B cell (primary cell): ENCODE results near the gene ASCL5. TPM values are rescaled to one million over a fixed set of nuclear protein-coding genes. Genes with fewer than 3 reads are reported as not detected.
A peak's percentile ranks its signal among the peaks of the same experiment; 100 is the strongest.

Source experiments
- ATAC-seq: fragments of 200-7000 bp; cut with Tn5 transposase; one replicate; pipeline ENCODE4 v1.10.0; 2021; ENCODE audit warnings: low read depth, mild to moderate bottlenecking, moderate number of reproducible peaks, moderate library complexity
- CTCF ChIA-PET: fragments of 350-600 bp; sonication (Branson Sonifier 250); formaldehyde crosslinking; loops from one replicate; lab custom pipeline; 2021; ENCODE audit warnings: antibody characterized with exemption, inconsistent platforms; lab: Charles Lee
- POLR2A ChIA-PET: fragments of 350-600 bp; sonication (Branson Sonifier 250); formaldehyde crosslinking; loops from one replicate; lab custom pipeline; 2021; ENCODE audit warnings: antibody characterized with exemption; lab: Charles Lee
- DNase-seq: peaks from one replicate; pipeline ENCODE4 v3.0.0; 2013
- H2AFZ ChIP-seq: 2 replicates; pipeline ENCODE4 v1.6.1; 2012; ENCODE audit warnings: mild to moderate bottlenecking, low read depth, low read length; ENCODE audit not compliant: insufficient read depth, poor library complexity, severe bottlenecking
- H3K27ac ChIP-seq, 2 donors: 1 replicate in 1 of 2; 2 replicates in 1 of 2; pipeline ENCODE4 v1.5.1; 2012 to 2013; ENCODE audit warnings: low read length in 2 of 2, mild to moderate bottlenecking in 2 of 2, moderate library complexity in 1 of 2
- H3K27me3 ChIP-seq, 4 experiments: fragments of 200-600 bp in 1 of 4; sonication (generic) in 1 of 4; replicated peaks in 1 of 4; 1 replicate in 2 of 4; 2 replicates in 2 of 4; pipeline versions ENCODE4 v1.6.1 to v1.7.0; 2013 to 2016; ENCODE audit warnings: low read length in 3 of 4, mild to moderate bottlenecking in 2 of 4, mixed read lengths in 1 of 4, moderate library complexity in 1 of 4; ENCODE audit not compliant: insufficient read depth in 4 of 4, control insufficient read depth in 3 of 4; ENCODE audit errors: control extremely low read depth in 1 of 4
- H3K36me3 ChIP-seq, 2 experiments: replicated peaks in 1 of 2; 1 replicate in 1 of 2; 2 replicates in 1 of 2; pipeline versions ENCODE4 v1.6.1 to v1.7.1; 2013; ENCODE audit warnings: low read length in 1 of 2; ENCODE audit not compliant: insufficient read depth in 2 of 2, control insufficient read depth in 1 of 2; ENCODE audit errors: control extremely low read depth in 1 of 2, extremely low read depth in 1 of 2
- H3K4me1 ChIP-seq, 2 donors: fragments of 200-600 bp in 1 of 2; sonication (generic) in 1 of 2; 1 replicate in 1 of 2; 2 replicates in 1 of 2; pipeline versions ENCODE4 v1.5.1 to v1.6.1; 2013 to 2017; ENCODE audit warnings: low read length in 2 of 2; ENCODE audit not compliant: control insufficient read depth in 2 of 2, insufficient read depth in 2 of 2
- H3K4me2 ChIP-seq: replicated peaks from 2 replicates; pipeline ENCODE3; 2012; ENCODE audit warnings: mild to moderate bottlenecking, low read depth, low read length; ENCODE audit not compliant: poor library complexity, severe bottlenecking
- H3K4me3 ChIP-seq, 5 experiments: fragments of 200-600 bp in 1 of 5; sonication (generic) in 1 of 5; 1 replicate in 3 of 5; 2 replicates in 2 of 5; pipeline versions ENCODE4 v1.5.1 to v1.7.0; 2011 to 2016; ENCODE audit warnings: low read length in 4 of 5, mild to moderate bottlenecking in 4 of 5, low read depth in 2 of 5, control low read depth in 1 of 5, moderate library complexity in 1 of 5; ENCODE audit not compliant: insufficient read depth in 1 of 5; ENCODE audit errors: control extremely low read depth in 1 of 5, extremely low read depth in 1 of 5
- H3K79me2 ChIP-seq: fragments of 200-600 bp; sonication (generic); one replicate; pipeline ENCODE4 v1.6.0; 2016; ENCODE audit warnings: low read length; ENCODE audit not compliant: control insufficient read depth, insufficient read depth
- H3K9ac ChIP-seq: fragments of 200-600 bp; sonication (generic); 2 replicates; pipeline ENCODE4 v1.6.1; 2017; ENCODE audit warnings: mild to moderate bottlenecking, low read length, moderate library complexity
- H3K9me3 ChIP-seq, 3 donors: one replicate each; pipeline versions ENCODE4 v1.6.1 to v1.7.1; 2013; ENCODE audit warnings: low read length in 2 of 3; ENCODE audit not compliant: control insufficient read depth in 2 of 3, insufficient read depth in 1 of 3; ENCODE audit errors: control extremely low read depth in 1 of 3
- H4K20me1 ChIP-seq: 2 replicates; pipeline ENCODE4 v1.6.0; 2012; ENCODE audit warnings: mild to moderate bottlenecking, low read length; ENCODE audit not compliant: insufficient read depth, control insufficient read depth, poor library complexity, severe bottlenecking
- H3K27ac Mint-ChIP-seq: one replicate; pipeline ENCODE4 v1.8.0; 2021; ENCODE audit warnings: mixed read lengths
- H3K27me3 Mint-ChIP-seq: one replicate; pipeline ENCODE4 v1.8.0; 2021; ENCODE audit warnings: mixed read lengths
- H3K4me1 Mint-ChIP-seq: one replicate; pipeline ENCODE4 v1.8.0; 2021; ENCODE audit warnings: mixed read lengths
- H3K4me3 Mint-ChIP-seq: one replicate; pipeline ENCODE4 v1.8.0; 2021; ENCODE audit warnings: mixed read lengths
- H3K9me3 Mint-ChIP-seq: one replicate; pipeline ENCODE4 v1.8.0; 2022; ENCODE audit warnings: mixed read lengths; ENCODE audit not compliant: insufficient read depth
- CTCF ChIP-seq: fragments of 200-600 bp; IDR thresholded peaks from one replicate; pipeline ENCODE4 v1.8.0; 2022; ENCODE audit warnings: antibody characterized with exemption, mild to moderate bottlenecking
- EZH2 ChIP-seq: IDR thresholded peaks from 2 replicates; pipeline ENCODE4 v1.6.1; 2012; ENCODE audit warnings: borderline replicate concordance, low read depth, mild to moderate bottlenecking, moderate library complexity, low read length; ENCODE audit not compliant: insufficient read depth, poor library complexity, severe bottlenecking
- WGBS: methylation state at CpG from one replicate; pipeline ENCODE4 v1.1.5; 2013; ENCODE audit warnings: missing lambda C conversion rate; ENCODE audit not compliant: insufficient coverage; 5-methylcytosine and 5-hydroxymethylcytosine counted together
- intact Hi-C: fragments of 100-400 bp; cut with micrococcal nuclease; formaldehyde crosslinking; loops from one replicate; pipeline ENCODE4 v1.10.0; 2022
- polyA plus RNA-seq: library from polyadenylated mRNA; depleted of rRNA; stranded (reverse); fragments of >200 nt; gene quantifications from 2 replicates; pipeline ENCODE4 v1.2.3, GENCODE V29; 2012
- total RNA-seq, 2 donors: library from RNA; stranded (reverse); fragments of 120-200 nt in 1 of 2; gene quantifications; 1 replicate in 1 of 2; 2 replicates in 1 of 2; pipeline versions ENCODE4 v1.2.3 to v1.2.4, GENCODE V29; 2013 to 2022

The ASCL5 gene
- total and polyA plus RNA-seq, 2 donors (not counting 1 experiment from before 2014, with no cell fraction given), result not detected

GRCh38 chr1:201119206-201120197 lies 7.5 kb downstream of the ASCL5 start:
- DNase-seq (peak; percentile 45), ATAC-seq (no peak)
- no peak overlapping the region for H3K27ac ChIP-seq
- Mint-ChIP-seq H3K27me3 (peaks cover 29% of the 10 kb centered on the region), H3K4me3 (no peak overlapping the region), H3K4me1 (peaks cover 8% of the 10 kb centered on the region), H3K27ac (no peak overlapping the region), H3K9me3 (no peaks in the 10 kb centered on the region)
- 30% methylated on average over 11 of the region's 14 CpGs for WGBS
- H3K9ac ChIP-seq, result no peak overlapping the region
- H3K27me3 ChIP-seq, result peaks cover 0 to 19% (median 5%) of the 10 kb centered on the region in 4 experiments
- H3K4me1 ChIP-seq, result peaks cover 3 to 11% of the 10 kb centered on the region in 2 donors
- H3K79me2 ChIP-seq, result no peaks in the 10 kb centered on the region
- H3K4me2 ChIP-seq, result no peak overlapping the region
- H4K20me1 ChIP-seq, result no peaks in the 10 kb centered on the region
- intact Hi-C loops, result no loop called here
- peak overlapping the region; percentile 13 for H2AFZ ChIP-seq
- H3K9me3 ChIP-seq, result peaks cover 0 to 5% (median 0%) of the 10 kb centered on the region in 3 donors
- CTCF ChIA-PET, result interaction anchor here (0.8 to 2.4 kb wide), 5 partner anchors 16 to 148 kb away, joined by 3 to 15 read pairs (median 3); no protein-coding TSS in a partner anchor
- H3K36me3 ChIP-seq, result no peaks in the 10 kb centered on the region
- TF ChIP-seq CTCF (peak; percentile 69), EZH2 (no peak)
- H3K4me3 ChIP-seq, result no peak overlapping the region
- POLR2A ChIA-PET, result no interaction called here

GRCh38 chr1:201116091-201116490 lies 10.9 kb downstream of the ASCL5 start:
- H3K4me3 ChIP-seq, result no peak overlapping the region
- H3K79me2 ChIP-seq, result no peaks in the 10 kb centered on the region
- Mint-ChIP-seq H3K27ac (no peak overlapping the region), H3K4me3 (peak overlapping the region; percentile 34), H3K9me3 (no peaks in the 10 kb centered on the region), H3K4me1 (peaks cover 12% of the 10 kb centered on the region), H3K27me3 (peaks cover 25% of the 10 kb centered on the region)
- H3K9ac ChIP-seq, result no peak overlapping the region
- H3K4me2 ChIP-seq, result no peak overlapping the region
- peaks cover 8 to 20% of the 10 kb centered on the region in 2 donors for H3K4me1 ChIP-seq
- no peaks in the 10 kb centered on the region for H3K36me3 ChIP-seq
- ChIA-PET POLR2A (no interaction called here), CTCF (interaction anchor here (1.1 to 1.7 kb wide), 3 partner anchors 31 to 313 kb away, joined by 4 to 10 read pairs (median 5); no protein-coding TSS in a partner anchor)
- no peak overlapping the region for H2AFZ ChIP-seq
- ATAC-seq (no peak), DNase-seq (no peak)
- no peak overlapping the region for H3K27ac ChIP-seq
- peaks cover 0 to 5% (median 0%) of the 10 kb centered on the region in 3 donors for H3K9me3 ChIP-seq
- intact Hi-C loops, result no loop called here
- no CpG with 5 or more reads among the region's 2 CpGs for WGBS
- H4K20me1 ChIP-seq, result no peaks in the 10 kb centered on the region
- peaks cover 0 to 32% (median 14%) of the 10 kb centered on the region in 4 experiments for H3K27me3 ChIP-seq
- no peak for TF ChIP-seq CTCF
- no peak for TF ChIP-seq EZH2
